Hematopoietic multipotent progenitor cell treated with erythropoietin and hydrocortisone succinate and interleukin-3 and kit ligand, for 8 days (in vitro differentiated cells): ENCODE data around the gene PDE1C.
"Not testable (repeated sequence)": the region's sequence is repeated elsewhere in the genome, so short reads cannot be mapped to it uniquely, and the experiment has no call there.

Experiments
- DNase-seq: peaks from one replicate; pipeline ENCODE4 v3.0.0-alpha.2; 2015

The PDE1C gene

GRCh38 chr7:32070406-32071360 lies at the start of gene PDE1C:
Gene PDE1C, minus strand, starts transcription at chr7:32070407.
- no peak for DNase-seq

GRCh38 chr7:32119790-32120196 lies 49.6 kb upstream of the PDE1C start:
- no peak for DNase-seq

DNA sequence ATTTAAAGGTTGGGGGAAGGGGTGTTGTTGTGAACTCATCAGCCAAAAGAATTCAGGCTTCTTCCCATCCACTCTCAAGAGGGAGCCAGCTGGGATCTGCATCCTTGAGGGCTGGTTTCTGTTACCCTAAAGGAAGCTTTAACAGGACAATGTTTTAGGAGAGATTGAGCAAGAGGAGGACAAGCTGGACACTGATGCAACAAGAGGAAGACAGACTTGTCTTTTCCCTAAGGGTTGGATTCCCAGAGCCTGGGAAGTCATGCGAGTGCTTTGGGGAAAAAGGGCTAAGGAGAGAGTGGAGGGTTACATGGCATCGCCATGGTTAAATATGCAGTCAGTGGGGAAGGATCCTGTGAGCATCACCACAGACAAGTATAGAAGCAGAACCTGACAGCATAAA lies 47.6 kb upstream of the PDE1C start:
- DNase-seq, result no peak

- DNase-seq, result no peak
These were observed 46.2 kb upstream of the PDE1C start for GRCh38 chr7:32116436-32116835.

DNA sequence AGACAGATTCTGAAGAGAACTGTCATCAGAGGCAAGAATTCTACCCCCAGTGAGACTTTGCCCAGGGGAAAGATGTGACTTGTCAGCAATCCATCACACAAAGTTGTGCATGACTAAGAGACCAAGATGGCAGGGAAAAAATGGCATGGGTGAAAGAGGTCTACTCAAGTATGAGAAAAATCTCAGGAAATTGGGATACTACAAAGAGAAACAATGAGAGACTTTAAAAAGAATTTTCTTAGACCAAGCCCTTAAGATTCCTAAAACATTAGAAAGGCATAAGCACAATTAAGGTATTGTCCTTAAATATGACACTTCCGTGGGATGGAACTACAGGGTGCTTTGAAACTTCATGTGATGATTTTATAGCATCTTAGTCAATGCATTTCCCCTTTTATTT lies 45.6 kb upstream of the PDE1C start:
- no peak for DNase-seq

- DNase-seq, result no peak
These were observed 38.4 kb upstream of the PDE1C start for GRCh38 chr7:32108651-32109050.

DNA sequence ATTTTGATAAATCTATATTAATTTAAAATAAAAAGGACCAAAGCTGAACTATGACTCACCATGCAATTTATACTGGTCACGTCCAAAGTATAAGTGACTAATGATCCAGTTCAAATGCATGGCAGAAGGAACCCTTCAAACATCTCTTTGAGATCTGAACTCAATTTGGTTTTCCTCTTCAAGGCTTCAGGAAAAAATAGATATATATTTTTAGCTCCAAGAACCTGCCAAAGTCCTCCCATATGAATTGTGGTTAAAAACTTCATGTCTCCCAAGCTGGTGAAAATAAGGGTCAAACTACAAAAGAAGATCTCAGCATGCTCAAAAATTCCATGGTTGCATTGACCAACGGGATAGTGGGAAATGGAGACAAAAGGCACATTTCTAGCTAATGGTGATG lies 34.6 kb upstream of the PDE1C start:
- DNase-seq, result no peak

- no peak for DNase-seq
These were observed 33.2 kb upstream of the PDE1C start for GRCh38 chr7:32103361-32103760.

GRCh38 chr7:32102432-32102873 lies 32.2 kb upstream of the PDE1C start:
- no peak for DNase-seq

DNA sequence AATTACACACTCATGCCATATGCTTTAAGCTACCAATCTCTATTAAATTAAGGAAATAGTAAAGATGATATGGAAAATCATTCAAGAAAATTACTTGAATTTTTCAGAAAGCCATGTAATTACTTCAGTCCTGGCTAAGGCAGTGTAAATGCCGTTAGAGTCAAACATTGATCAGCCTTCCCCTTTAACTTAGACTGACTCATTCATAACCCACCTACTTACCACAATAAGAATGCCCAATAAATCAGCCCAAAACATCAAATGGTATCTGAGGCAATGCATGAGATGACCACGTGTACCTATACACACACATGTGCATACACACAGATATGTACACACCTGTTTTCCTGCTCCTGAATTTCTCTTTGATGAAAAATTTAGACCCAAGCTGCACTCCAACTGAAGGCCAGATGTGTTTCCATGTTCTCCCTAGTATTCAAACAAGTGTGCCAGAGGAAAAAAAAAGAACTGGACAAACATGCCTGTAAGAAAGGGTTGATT lies 30.2 kb upstream of the PDE1C start:
- DNase-seq, result no peak

- no peak for DNase-seq
These were observed 24.3 kb upstream of the PDE1C start for GRCh38 chr7:32094516-32094915.

GRCh38 chr7:32093415-32094408 lies 23.5 kb upstream of the PDE1C start:
- DNase-seq, result peak; percentile 22

DNA sequence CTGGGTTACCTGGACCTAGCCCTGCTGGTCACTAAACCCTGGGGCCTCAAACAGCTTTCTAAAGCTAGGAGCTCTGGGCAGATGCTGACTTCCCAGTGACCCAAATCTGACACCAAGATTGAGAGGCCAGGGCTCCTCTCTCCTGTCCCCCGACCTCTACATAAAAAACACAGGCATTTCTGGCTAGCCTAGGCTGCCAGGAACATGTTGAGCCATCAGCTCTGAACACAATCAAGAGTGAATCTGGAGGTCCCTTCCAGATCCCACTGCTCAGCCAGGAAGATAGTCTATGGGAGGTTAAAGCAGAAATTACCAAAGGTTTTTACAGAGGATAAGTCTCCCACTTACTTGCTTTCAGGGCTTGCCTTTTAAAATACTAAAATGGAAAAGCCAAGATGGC lies 22.1 kb upstream of the PDE1C start:
- no peak for DNase-seq

DNA sequence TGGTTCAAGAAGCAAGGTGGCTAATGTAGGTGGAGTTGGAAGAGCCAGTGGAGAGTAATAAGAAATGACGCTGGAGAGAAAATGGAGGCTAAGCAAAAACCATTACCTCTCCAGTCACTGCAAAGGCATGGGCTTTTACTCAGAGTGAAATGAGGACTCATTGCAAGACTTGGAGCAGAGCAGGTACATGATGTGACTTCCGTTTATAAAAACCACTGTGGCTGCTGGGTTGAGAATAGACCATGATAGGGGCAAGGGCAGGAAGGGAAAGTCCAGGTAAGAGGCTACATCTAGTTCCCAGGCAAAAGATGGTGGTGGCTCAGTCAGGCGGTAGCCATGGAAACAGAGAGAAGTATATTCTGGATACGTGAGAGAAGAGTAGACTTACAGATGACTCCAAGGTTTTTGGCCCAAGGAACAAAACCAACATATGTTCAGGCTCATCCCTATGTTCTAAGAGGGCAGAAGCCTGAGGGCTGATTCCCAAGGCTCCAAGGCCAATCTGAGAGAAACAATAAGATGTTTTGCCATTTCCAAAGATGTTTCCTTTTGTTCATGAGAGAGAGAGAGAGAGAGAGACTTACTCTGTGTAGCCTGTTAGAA lies 21.5 kb upstream of the PDE1C start:
- no peak for DNase-seq

DNA sequence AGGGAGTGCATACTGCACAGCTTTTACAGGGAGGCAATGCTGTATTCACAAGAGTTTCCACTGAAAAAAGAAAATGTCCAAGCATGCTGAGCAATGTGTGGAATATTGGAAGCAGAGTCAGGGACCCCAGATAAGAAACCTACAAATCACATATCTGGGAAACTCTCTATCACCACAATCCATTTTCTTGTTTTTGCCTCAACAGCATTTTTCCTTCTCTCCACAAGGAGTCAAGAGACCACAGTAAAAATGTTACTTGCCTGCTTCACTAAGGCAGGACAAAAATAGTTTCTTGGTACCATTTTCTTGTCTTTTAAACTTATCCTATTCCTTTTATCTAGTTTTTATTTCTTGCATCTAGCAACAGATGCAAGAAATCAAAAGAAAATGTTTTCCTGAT lies 19.5 kb upstream of the PDE1C start:
- DNase-seq, result no peak

- no peak for DNase-seq
These were observed 19.0 kb upstream of the PDE1C start for GRCh38 chr7:32089256-32089655.

GRCh38 chr7:32088451-32088881 lies 18.3 kb upstream of the PDE1C start:
- DNase-seq, result no peak

GRCh38 chr7:32079510-32079909 lies 9.3 kb upstream of the PDE1C start:
- no peak for DNase-seq

DNA sequence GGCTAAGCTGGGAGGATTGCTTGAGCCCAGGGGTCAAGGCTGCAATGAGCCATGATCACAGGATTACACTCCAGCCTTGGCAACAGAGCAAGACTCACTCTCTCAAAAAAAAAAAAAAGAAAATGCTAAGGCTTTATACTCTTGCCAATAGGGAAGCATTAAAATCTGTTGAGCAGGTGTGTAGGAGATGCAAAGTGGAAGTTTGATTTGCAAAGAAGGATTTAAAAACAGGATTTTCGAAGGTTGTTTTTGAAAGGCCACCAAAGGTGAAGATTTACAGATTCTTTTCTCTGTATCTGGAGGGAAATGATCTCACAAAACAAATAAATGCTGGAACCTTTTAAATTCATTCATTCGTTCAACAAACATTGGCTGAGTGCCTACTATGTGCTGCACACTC lies 8.6 kb upstream of the PDE1C start:
- no peak for DNase-seq

- no peak for DNase-seq
These were observed 7.6 kb upstream of the PDE1C start for GRCh38 chr7:32077806-32078205.

DNA sequence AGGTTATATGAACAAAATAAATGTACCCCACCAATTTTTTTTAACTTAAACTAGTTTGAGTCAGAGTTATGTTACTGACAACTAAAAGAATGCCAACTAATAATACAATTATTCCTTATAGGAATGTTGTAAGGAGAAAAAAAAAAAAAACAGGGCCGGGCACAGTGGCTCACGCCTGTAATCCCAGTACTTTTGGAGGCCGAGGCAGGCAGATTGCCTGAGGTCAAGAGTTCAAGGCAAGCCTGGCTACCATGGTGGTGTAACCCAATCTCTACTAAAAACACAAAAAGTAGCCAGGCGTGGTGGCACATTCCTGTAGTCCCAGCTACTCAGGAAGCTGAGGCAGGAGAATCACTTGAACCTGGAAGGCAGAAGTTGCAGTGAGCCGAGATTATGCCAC lies 6.6 kb upstream of the PDE1C start:
- not testable (repeated sequence) for DNase-seq

- DNase-seq, result no peak
These were observed 5.4 kb upstream of the PDE1C start for GRCh38 chr7:32075612-32076011.
